Embryonic facial prominence (tissue), 1 donor: Measurements from ENCODE around the gene TMEM129.

ENCODE experiments used
- DNase-seq: peaks from one replicate; pipeline ENCODE4 v3.0.0-alpha.2; 2016; ENCODE audit errors: extremely low spot score

TMEM129 gene

GRCh38 chr4:1669270-1669669 is 51.9 kb downstream of the TMEM129 start:
- DNase-seq = no peak

GRCh38 chr4:1668488-1668840 is 52.7 kb downstream of the TMEM129 start:
- no peak for DNase-seq

DNA sequence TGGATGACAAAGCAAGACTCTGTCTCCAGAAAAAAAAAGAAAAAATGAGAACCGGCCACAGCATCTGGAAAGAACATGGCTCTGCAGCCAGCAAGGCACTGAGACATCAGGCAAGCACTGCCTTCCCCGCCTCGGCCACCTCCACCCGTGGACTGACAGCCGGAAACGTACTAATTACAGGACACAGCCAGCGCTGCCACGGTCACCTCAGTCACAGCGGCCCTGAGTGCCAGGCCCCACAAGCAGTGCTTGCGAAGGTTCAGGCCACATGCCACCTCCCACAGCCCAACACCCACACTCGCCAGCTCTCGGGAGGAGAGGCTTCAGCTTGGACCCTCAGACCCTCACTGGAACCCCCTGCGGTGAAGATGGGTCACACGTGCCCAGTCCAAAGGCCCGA is 53.9 kb downstream of the TMEM129 start:
- DNase-seq = no peak

DNA sequence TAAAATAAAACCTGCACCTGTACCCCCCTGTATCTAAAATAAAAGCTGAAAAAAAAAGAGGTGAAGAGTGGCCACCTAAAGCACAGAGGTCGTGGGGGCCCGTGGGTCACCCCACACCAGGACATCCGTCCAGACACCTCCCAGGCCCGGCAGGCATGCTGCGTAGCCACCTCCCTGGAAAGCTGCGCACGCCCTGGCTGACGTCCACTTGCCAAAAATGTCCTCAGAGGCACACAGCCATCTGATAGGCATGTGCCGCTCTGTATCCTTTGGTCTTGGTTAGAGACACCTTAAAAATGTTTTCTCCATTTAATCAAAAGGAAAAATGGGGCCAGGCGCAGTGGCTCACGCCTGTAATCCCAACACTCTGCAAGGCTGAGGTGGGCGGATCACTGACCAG is 54.7 kb downstream of the TMEM129 start:
- DNase-seq = no peak
